NCI-H2107 (cell line): Measurements from ENCODE around the gene ADAM12.

Source experiments
- DNase-seq: peaks from one replicate; lab custom pipeline; 2025; lab: John Stamatoyannopoulos, UW

Gene ADAM12

DNA sequence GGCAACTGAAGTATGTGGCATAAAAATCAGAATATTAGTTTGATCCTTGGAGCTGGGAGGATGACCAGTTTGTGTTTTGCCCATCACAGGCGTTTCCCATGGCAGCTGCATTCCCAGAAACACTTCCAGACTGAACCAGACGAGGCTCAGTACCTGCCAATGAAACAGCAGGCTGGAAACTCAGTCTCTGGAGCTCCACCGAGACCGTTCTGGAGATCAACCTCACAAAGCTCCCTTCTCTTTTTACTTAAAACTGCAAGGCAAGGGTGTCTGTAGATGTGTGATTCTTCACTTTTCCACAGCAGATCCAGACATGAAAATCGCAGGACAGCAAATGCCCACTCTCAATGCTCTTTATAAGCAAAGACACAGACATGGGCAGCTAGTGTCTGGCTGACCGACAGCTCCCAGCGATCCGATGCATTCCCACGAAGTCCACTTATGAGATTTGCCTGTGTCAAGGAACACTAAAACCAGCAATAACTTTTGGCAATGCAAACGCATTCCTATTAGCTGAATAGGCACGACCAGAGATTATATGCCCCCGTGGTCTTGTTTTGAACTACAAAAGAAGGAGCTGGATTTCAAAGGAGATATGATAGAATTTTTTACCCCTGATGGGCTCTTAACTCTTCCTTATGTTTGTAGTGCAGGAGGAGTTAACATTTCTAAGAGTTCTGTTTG is 72.6 kb downstream of the ADAM12 start:
- DNase-seq = no peak

DNA sequence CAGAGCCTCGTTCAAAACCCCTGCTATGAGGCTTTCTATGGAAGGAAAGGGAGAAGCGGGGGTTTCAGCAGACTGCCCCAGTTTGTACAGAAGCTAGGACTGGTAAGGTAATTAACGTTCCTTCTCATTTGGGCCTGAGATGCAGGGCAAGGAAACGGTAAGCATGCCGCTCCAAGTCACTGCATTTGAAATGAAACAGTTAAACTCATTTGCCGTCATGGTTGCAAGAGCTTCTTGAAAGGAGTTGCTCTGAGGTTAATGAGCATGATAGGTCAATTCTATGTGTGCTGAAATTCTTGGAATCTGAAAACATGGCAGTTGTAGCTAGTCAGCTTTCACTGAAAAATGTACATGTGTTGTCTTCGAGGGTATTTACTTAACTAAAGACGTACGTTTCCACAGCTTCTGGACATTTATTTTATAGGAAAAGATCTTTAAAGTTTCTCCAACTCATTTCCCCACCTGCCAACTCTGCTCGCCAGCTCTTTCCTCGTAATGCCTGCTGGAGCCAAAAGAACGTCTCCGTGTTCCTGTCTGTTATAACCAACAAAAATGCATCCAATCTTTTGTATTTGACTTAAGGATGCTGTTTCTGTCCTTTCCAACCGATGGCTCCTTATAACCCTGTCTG is 73.3 kb downstream of the ADAM12 start:
- no peak for DNase-seq

DNA sequence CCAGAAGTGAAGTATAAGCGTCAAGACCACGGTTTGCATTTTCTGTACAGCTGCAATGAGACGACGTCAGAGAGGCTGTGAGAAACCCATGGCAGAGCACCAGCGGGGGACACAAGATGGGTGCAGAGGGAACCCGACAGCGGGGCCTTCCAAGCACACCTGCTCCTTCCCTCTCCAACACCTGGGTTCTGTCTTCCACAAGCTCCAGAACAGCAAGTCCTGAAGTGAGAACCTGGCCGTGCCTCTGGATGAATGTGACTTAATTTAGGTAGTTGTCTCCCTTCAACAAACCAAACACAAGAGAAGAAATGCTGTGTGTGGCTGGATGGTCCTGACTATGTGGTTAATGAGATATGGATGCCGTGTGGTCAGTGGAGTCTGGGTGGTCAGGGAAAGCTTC is 76.1 kb downstream of the ADAM12 start:
- DNase-seq = no peak

DNA sequence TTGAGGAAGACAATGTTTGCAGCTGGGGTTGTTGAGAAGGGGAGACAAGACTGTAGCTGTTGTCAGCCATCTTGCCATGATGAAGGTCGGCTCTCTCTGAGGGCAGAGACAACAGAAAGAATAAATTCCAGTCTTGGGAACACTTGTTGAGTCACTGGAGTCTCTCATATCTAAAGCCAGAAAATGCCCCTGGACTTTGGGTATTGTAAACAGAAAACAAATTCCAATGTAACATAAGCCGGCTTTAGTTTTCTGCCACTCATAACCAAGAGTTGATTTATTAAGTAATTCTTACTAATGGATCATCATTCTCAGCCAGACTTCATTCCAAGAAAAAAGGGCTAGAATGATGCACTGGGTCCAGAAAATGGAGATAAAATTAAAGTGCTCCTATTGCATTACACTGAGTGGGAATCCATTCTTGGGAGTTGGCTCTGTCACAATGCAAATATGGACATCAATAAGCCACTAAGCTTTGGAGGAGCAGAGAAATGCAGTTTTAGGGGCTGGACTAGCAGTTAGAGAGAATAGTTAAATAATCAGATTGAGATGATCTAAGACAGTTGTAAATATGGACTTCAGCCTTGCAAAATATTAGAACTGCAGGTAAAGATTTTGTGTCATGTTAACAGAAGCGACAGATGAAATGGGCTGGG is 78.9 kb downstream of the ADAM12 start:
- DNase-seq = no peak

DNA sequence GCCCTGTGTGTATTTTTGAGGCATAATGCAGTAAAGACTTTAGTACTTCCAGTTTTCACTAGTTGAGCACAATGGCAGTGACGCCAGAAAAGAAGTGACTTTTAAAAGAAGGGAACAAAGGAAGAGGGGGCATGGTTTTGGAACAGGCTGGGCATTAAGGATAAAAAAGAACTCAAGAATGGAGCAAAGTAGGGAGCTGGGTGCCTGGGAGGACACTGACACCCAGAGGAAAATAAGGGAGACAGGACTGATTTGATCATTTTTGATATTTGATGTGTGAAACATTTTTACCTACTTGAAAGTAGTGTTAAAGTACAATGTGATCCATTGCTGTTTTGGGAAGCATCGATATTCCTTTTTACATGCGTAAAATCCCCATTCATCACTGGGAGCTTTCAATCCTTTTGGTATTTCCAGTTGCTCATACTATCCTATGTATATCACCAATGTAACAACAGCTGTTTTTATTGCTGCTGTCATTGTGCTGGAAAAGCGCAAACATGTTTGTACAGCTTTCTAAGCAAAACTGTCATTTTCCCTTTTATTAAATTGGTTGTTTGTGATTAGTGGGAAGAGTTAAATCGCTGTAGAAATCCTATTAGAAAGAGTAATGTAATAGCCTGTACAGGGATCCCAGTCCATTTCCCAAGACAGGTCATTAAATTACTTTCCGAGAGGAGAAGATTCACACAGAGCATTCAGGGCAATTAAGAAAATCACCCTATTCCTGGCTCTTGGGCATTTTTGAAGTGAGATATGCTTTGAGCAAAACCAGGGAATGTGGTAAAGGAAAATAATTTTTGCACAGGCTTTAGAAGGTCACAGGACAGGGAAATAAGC is 85.2 kb downstream of the ADAM12 start:
- no peak for DNase-seq

DNA sequence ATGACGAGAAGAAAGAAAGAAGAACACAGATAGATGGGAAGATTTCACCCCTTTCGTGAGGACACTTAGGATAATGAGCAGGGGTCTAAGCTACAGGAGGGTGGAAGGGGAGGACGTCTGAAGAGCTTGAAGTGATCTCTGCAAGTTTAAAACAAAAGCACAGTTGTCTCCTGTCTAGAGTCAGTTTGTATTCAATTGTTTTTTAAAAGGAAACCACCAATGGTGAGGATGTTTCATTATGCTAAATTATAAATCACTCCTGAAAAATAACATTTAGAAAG is 85.9 kb downstream of the ADAM12 start:
- no peak for DNase-seq

DNA sequence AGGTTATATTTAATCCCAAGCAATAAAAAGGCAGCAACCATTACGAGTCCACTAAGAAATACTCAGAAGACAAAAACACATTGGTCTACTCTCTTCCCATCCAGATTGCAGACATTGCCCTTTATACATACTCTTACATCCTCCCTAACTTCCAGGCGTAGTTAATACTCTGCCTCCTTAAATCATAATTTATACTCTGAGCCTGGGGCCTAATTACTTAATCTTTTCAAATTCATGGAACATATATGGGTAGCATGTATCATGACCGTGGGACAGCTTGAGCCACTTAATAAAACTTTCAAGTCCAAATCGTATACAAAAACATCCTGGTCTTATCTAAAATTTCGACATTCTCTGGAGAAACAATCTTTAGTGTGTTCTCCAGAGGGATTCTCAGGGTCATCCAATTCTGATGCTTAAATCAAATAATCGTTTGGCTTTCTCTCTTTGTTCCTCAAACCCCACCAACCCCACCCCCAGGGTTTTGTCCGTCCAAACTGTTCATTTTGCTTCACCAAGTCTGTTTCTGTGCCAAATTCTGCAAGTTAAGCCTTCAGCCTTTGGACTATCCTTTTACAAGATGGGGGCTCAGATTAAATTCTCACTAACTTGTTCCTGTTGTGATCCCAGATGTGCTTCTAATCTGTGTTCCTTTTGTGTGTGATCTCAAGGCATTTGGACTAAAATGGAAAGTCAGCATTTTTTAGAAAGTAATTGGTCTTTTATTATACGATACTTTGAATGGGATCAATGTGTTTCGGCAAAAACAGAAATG is 86.4 kb downstream of the ADAM12 start:
- no peak for DNase-seq

DNA sequence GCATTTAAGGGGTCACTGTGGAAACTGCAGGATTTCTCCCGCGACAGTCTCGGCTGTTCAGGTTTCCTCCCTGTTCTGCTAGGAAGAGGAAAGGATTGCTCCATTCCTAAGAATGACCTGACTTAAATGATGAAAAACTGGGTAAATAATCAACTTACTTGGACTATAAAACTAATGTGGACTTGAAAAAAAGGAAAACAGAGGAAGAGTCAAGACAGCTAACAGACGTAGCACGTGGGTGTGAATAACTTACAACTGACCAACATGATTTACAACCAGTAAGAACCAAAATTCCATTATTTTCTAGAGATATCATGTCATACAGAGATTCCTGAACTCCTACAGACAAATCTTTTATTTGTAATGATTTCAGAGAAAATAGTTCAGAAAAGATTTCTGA is 93.8 kb downstream of the ADAM12 start:
- DNase-seq = no peak

DNA sequence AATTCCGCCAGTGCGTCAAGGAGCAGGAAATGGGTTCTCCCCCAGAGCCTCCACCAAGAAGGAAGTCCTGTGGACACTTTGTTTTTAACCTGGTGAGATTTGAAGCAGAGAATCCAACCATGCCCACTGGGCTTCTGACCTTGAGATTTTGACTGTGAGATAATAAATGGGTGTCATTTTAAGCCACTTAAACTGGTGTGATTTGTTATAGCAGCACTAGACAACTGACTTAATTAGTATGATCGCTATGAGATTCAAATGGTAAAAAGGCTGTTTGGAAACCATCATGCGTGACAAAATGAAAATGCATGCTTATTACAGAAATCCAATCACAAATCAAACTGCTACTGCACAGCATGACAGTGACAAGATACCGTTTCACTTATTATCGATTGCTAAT is 98.0 kb downstream of the ADAM12 start:
- DNase-seq = no peak

DNA sequence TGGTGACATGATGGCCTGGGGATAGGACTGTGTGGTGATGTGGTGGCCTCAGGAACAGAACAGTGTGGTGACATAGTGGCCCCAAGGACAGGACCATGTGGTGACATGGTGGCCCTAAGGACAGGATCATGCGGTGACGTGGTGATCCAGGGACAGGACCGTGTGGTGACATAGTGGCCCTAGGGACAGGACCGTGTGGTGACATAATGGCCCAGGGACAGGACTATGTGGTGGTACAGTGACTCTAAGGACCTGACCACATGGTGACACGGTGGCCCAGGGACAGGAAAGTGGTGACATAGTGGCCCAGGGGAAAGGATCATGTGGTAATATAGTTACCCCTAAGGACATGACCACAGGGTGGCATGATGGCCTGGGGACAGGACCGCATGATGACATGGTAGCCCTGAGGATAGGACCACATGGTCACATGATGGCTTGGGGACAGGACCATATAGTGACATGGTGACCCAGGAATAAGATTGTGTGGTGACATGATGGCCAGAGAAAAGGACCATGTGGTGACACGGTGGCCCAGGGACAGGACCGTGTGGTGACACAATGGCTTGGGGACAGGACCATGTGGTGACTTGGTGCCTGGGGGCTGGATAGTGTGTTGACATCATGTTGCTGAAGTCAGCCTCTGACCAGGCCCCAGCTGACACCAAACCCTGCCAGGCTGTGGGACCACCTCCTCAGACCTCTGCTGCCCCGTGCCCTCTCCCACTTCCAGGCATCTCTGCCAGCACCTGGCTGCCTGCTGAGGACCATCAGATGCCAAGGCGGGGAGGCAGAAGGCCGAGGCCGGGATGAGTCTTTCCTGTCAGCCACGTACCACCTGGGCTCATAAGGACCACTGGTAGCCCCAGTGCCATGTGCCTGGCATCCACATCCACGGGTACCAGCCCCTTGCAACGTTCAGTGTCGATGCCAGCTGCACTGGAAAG is 99.5 kb downstream of the ADAM12 start:
- no peak for DNase-seq

DNA sequence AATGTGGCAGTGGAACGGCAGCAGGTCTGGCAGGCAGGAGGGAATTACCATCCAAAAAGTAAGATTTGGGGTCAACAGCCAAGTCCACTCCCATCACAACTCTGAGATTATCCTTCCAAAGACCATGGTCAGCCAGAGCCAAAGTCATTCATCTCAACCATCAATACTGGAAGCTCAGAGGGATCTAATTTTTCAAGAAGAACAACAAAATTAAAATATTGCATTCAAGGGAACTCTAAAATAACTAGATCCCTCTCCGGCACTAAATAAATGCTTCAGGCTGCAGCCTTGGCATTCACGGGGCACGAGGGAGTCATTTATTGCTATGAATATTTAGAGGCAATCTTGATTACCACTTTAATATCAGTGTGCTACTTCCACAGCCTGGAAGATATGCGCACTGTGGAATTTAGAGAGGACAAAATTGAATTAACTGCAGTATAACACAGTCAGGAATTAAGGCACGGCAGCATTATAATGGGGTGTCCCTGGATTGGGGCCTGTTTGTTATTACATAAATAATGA is 102.0 kb downstream of the ADAM12 start:
- no peak for DNase-seq

DNA sequence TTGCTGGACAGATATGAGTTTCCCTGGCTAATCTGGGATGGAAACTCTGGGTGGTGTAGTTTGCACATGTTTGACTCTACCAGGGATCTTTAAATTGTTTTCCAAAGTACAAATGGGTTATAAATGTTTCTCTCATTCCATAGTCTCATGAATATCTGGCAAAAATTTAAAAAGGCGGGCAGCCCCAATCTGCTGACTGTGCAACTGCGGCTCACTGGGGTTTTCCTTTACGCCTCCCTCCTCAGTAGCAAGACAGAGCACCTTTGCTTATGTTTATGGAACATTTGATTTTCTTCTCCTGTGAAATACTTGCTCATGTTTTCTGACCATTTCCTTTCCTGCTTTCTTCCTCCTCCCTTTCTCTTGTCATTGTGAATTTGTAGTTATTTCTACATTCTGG is 105.0 kb downstream of the ADAM12 start:
- DNase-seq = no peak

DNA sequence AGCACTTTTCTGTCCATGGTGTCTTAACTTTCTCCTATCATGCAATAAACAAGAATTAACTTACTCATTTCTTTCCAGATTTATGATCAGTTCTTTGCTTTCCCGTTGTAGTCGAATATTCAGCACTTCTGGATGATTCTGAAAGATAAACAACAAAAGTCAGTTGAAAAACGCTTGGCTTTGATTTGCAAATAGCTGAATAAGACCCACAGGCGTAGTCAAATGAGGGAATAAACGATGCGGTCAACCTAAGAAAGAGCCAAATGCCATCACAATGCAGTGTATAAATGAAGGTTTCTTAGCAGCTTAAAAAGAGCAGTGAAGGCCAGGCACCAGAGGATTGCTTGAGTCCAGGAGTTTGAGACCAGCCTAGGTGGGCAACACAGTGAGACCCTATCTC is 109.4 kb downstream of the ADAM12 start:
- DNase-seq = no peak

DNA sequence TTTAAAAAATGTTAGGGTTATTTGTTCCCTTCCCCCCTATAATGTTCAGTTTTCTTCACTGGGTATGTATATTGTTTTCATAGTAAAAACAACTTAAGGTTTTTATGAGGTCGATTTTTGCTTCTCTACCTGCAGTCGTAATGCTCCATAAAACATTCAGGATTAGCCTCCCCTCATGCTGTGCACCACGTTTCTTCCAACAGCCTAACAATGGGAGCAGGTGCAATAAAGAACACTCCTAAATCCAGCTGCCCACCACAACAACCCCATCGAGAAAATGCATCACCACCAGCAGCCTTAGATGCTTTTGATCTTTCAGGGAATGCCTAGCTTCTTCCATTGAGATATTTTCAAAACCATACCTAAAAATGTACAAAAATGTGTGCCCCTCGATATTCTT is 111.1 kb downstream of the ADAM12 start:
- DNase-seq = no peak

DNA sequence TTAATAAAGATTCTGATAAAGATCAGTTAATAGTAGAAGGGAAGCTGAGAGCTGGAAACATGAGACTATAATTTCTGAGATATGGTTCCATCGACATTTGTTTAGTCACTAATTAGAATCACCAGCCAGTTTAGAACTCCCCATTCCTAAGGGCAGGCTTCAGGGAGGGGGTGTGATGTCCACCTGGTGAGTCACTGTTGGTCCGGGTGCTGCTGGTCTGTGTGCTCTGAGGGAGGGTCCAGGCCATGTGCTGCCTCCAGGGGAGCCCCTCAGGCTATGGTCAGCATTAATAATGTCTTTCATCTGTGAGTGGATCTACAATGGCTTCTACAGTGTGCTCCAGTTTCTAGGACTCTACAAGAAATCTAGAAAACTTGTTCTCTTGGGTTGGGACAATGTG is 115.8 kb downstream of the ADAM12 start:
- DNase-seq = no peak

DNA sequence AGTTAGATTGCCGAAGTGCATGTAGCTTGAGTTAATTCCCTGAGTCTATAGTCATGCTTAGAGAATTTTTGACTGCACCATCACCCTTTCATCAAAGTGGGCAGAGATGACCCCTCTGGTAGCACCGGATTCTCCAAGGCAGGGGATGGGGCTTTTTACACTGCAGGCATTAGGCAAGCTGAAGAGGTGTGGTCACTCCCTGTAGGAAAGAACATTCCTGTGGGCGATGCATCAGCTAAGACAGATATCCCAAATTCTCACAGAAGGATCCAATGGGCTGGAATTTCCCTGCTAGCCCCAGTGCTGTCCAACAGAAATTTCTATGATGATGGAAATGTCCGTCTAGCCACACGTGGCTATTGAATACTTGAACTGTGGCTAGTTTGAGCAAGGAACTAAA is 118.2 kb downstream of the ADAM12 start:
- no peak for DNase-seq

DNA sequence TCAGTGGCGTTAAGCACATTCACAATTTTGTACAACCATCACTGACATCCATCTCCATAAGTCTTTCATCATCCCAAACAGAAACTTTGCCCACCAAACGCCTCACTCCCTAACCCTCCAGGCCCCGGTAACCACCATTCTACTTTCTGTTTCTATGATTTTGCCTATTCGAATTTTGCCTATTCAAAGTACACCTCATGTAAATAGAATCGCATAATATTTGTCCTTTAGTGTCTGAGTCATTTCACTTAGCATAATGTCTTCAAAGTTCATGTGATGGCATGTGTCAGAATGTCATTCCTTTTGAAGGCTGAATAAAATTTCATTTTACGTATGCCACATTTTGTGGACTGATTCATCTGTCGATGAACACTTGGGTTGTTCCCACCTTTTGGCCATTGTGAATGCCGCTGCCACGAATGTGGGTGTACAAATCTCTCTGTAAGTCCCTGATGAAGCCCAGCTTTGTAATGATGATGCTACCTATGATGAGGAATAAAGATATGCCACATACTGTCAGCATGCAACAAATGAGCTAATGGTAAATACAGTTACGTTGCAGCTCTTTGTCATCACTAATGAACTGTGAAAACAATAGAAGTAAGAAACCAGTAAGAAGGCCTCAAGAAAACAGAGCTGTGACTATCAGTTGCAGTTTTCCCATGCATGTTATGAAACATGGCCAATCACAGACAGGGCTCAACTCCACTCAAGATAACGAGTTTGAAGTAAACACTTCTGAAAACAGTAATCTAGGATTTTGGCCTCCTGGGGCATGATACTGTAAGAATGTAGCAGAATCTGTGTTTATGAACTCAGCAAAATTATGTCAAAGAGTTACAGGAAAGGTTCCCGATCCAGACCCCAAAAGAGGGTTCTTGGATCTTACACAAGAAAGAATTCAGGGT is 120.0 kb downstream of the ADAM12 start:
- DNase-seq = no peak

DNA sequence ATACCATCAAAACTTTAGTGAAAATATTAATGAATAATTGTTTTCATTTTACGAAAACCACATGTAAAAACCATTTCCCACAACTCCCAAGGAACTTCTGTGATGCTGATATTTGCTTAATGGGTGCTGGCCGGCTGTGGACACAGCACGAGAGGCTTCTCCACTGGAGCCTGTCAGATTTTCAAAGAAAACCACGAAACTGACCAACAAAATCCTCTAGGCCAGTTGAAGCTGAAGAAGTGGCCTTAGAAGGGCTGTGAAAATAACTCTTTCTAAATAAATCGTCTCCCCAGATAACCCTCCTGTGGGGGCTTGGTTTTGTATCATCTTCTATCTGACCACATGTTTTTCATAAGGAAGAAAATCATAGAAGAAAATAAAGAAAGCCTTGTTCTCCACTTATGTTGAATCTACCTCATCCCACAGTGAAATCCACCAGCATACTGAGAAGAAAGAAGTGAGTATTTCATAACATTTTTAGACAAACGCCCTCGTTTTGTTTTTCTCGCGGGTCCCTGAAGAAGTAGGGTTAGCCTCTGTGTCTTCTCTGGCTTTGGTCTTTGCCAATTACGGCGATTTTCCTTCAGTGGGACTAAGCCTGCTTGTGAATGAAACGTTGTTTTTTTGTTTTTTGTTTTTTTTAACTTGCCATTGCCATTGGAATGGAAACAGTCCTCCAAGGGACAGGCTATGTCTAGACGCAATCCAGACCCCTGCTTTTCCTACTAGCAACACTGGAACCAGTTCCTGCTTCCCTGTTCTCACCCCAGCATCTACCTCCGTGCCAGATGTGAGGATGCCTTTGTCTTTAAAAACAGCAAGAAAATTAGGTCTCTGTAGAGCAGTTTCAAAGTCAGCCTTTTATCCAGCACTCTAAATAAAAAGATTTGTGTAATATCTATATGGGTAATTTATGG is 123.9 kb downstream of the ADAM12 start:
- no peak for DNase-seq
